BJ (cell line): Measurements from ENCODE around the gene ATF2. TPM values are rescaled to one million over a fixed set of nuclear protein-coding genes. Genes with fewer than 3 reads are reported as not detected.

ENCODE experiments used
- CTCF ChIA-PET: fragments of 350-600 bp; formaldehyde crosslinking; extraction: SDS; loops from one replicate; lab custom pipeline; 2021; ENCODE audit warnings: antibody characterized with exemption, inconsistent platforms; lab: Yijun Ruan, JAX
- POLR2A ChIA-PET: fragments of 300-600 bp; sonication (Branson Sonifier 250); formaldehyde crosslinking; extraction: SDS; loops from one replicate; lab custom pipeline; 2021; ENCODE audit warnings: antibody characterized with exemption; lab: Charles Lee
- DNase-seq: peaks from one replicate; pipeline ENCODE4 v3.0.0-alpha.2; 2011; ENCODE audit warnings: low read depth
- H3K27me3 ChIP-seq: 2 replicates; pipeline ENCODE4 v1.6.0; 2011; ENCODE audit warnings: low read length; ENCODE audit not compliant: control insufficient read depth, insufficient read depth
- H3K36me3 ChIP-seq: 2 replicates; pipeline ENCODE4 v1.5.1; 2011; ENCODE audit warnings: low read length; ENCODE audit not compliant: control insufficient read depth, insufficient read depth
- H3K4me3 ChIP-seq: 2 replicates; pipeline ENCODE4 v1.5.1; 2011; ENCODE audit warnings: low read depth, mild to moderate bottlenecking, control low read depth, low read length
- CTCF ChIP-seq: IDR thresholded peaks from 2 replicates; pipeline ENCODE4 v1.5.1; 2011; ENCODE audit warnings: low read depth, mild to moderate bottlenecking, control low read depth, inconsistent platforms, low read length, moderate library complexity; ENCODE audit not compliant: insufficient read depth
- polyA plus RNA-seq: library from polyadenylated mRNA; depleted of rRNA; stranded (reverse); fragments of >200 nt; gene quantifications from 2 replicates; pipeline ENCODE4 v1.2.3, GENCODE V29; 2011

ATF2 gene
- polyA plus RNA-seq, 1 experiment, result 60.6 TPM

DNA sequence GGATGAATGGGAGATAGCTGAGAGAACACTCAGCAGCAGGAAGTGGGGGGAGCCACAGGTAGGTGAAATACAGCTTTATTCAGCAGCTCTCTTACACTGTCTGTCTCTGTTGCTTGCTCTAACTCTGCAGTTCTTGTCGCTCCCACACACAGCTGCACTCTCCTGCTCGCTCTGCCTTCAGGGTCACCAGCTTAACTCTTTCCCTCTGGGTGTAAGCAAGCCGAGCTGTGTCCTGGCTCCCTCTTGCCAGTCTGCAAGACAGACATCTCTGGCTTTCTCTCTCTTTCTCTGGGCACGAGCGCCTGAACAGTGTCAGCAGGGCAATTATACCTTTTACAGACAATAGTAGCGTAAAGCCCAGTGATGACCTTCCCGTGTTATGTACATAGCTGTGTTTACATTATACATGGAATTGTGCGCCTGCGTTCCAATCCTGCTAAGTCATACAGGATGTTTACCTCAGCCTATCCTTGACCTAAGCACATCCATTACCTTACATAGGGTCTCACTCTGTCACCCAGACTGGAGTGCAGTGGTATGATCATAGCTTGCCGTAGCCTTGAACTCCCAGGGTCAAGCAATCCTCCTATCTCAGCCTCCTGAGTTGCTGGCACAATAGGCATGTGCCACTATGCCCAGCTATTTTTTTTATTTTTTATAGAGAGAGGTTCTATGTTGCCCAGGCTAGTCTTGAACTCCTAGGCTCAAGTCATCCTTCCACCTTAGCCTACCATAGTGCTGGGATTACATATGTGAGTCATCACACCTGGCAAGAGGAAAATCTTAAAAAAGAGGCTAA is 105.0 kb downstream of the ATF2 start:
- Histone ChIP-seq H3K4me3 (no peak overlapping the region), H3K27me3 (no peaks in the 10 kb centered on the region), H3K36me3 (peaks cover 3% of the 10 kb centered on the region; the same call in 1 of the 2 replicates)
- DNase-seq, result no peak
- TF ChIP-seq CTCF, result no peak
- CTCF ChIA-PET, result interaction anchor here (0.8 kb wide), 1 partner anchor 292 kb away, joined by 3 read pairs; no protein-coding TSS in a partner anchor
- POLR2A ChIA-PET, result interaction anchor here (0.8 kb wide), 1 partner anchor 162 kb away, joined by 3 read pairs; no protein-coding TSS in a partner anchor

DNA sequence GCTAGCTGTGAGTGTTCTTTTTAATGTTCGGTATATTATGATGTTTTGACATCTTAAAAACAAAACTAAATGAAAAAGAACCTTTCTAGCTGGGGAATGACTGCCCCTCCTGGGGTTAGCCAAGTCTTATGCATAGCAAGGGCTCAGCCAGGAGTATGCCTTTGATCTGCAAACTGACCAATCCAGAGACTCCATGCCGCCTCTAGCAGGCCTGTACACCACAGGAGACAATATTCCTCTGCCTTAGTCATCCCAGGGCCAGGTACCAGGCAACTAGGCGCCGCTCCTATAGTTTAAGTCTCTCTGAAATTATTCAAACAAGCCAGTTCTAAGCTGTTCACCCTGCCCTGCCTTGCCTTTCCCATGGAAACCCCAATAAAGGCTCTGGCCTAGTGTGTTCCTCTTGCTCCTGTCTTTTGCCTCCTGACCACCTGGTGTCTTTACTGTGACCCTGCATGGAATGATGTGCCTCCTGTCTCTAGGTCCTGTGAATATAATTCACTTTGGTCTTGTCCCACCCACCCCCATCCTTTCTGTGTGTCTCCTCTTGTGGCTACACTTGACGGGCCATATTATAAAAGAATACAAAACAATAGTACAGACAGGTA is 110.8 kb downstream of the ATF2 start:
- Histone ChIP-seq H3K4me3 (no peak overlapping the region), H3K36me3 (no peaks in the 10 kb centered on the region), H3K27me3 (no peaks in the 10 kb centered on the region)
- ChIA-PET POLR2A (interaction anchor here (0.7 kb wide), 1 partner anchor 25 kb away, joined by 11 read pairs; no protein-coding TSS in a partner anchor), CTCF (interaction anchor here (1.1 to 1.4 kb wide), 2 partner anchors 9 to 12 kb away, joined by 4 to 5 read pairs; no protein-coding TSS in a partner anchor)
- TF ChIP-seq CTCF, result no peak
- DNase-seq, result no peak

- no peak for TF ChIP-seq CTCF
- DNase-seq, result no peak
- H3K27me3 ChIP-seq, result no peaks in the 10 kb centered on the region
- ChIA-PET CTCF (interaction anchor here (1.4 kb wide), 1 partner anchor 11 kb away, joined by 4 read pairs; no protein-coding TSS in a partner anchor), POLR2A (no interaction called here)
- H3K4me3 ChIP-seq, result no peak overlapping the region
- no peaks in the 10 kb centered on the region for H3K36me3 ChIP-seq
These were observed 112.0 kb downstream of the ATF2 start for GRCh38 chr2:175055993-175056392.

DNA sequence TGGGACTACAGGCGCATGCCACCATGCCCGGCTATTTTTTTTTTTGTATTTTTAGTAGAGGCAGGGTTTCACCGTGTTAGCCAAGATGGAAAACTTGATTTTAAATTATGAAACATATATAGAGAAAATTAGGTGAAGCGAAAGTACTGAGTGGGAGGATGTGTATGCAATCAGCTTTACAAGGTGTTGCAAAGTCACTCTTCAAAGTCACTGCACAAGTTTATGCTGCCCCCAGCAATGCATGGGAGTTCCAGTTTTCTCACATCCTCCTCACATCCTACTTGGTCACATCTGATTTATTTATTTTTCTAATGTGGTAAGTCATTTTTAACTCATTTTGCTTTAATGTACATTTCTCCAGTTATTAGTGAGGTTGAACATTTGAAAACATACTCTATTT is 113.7 kb downstream of the ATF2 start:
- Histone ChIP-seq H3K27me3 (no peaks in the 10 kb centered on the region), H3K36me3 (no peaks in the 10 kb centered on the region), H3K4me3 (no peak overlapping the region)
- DNase-seq, result no peak
- no peak for TF ChIP-seq CTCF
- ChIA-PET POLR2A (no interaction called here), CTCF (no interaction called here)

- Histone ChIP-seq H3K27me3 (no peaks in the 10 kb centered on the region), H3K4me3 (no peak overlapping the region), H3K36me3 (no peaks in the 10 kb centered on the region)
- ChIA-PET CTCF (interaction anchor here (1.1 to 1.9 kb wide), 5 partner anchors 9 to 15 kb away, joined by 3 to 8 read pairs (median 3); no protein-coding TSS in a partner anchor), POLR2A (no interaction called here)
- no peak for TF ChIP-seq CTCF
- DNase-seq, result no peak
These were observed 118.3 kb downstream of the ATF2 start for GRCh38 chr2:175049661-175050060.
